HG03469 (cell line): ENCODE data around the gene ACTBL2.
A peak's percentile ranks its signal among the peaks of the same experiment; 100 is the strongest.
"Not testable (repeated sequence)": the region's sequence is repeated elsewhere in the genome, so short reads cannot be mapped to it uniquely, and the experiment has no call there.

ENCODE experiments used
- ATAC-seq: cut with Tn5 transposase; IDR thresholded peaks from one replicate; pipeline ENCODE4 v1.9.1; 2021; ENCODE audit warnings: mild to moderate bottlenecking, moderate library complexity, moderate number of reproducible peaks; ENCODE audit not compliant: unreplicated experiment

ACTBL2 gene

DNA sequence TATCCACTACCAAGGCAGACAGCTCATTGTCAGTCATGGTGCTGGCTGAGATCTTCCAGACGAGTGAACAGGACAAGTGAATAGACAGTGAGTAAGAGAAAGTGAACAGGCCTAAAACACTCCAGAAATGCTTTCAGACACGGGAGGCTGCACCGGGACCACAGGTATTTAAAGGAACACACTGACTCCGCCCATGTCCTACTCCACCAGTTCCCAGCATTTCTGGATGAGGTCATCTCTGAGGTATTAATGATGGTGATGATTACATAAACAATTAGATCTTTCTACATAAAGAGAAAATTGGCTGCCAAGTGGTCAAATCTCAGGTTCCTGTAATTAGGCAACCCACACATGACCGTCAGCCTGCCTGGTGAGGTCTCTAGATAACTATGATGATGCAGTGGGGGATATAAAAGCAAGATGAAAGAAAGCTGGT lies at the start of gene ACTBL2:
ACTBL2 (minus strand) TSS at position 141 of the 436 bp plus-strand sequence; CDS start at position 37, 104 bp downstream.
- ATAC-seq, result no peak

DNA sequence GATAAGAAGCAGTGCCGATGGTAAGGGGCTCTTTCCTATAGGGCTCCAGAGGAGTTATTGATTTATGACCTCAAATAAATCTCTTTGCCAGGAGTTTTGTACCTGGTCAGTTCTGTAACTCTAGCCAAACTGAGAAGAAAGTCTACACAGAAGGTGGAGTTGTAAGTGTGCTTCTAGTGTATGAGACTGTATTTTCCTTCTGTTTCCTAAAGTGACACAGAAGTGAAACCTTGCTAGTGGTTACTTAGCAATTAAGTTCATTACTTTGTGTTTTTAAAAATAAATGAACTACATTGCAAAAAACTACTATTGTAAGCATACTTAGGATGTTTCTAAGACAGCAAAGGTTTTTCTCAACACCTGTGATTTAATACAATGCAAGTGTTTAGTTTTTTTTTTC lies 48.7 kb upstream of the ACTBL2 start:
- no peak for ATAC-seq

DNA sequence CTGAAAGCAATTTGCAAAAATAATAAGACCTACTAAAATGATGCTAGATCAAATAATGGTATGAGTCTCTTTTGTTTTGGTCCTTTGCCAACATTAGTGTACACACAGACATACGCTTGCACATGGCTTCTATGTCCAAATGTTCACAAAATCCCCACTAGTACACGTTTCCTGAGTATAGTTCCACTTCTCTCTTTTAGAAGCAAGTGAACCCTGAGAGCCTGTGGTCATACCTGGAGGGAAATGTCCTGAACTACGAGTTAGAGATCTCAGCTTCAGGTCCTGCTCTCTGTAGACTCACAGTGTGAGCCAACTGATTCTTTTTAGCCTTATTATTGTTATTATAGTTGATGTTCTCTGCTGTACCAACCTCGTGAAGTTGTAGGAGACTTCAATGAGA lies 47.3 kb upstream of the ACTBL2 start:
- ATAC-seq, result peak; percentile 71

DNA sequence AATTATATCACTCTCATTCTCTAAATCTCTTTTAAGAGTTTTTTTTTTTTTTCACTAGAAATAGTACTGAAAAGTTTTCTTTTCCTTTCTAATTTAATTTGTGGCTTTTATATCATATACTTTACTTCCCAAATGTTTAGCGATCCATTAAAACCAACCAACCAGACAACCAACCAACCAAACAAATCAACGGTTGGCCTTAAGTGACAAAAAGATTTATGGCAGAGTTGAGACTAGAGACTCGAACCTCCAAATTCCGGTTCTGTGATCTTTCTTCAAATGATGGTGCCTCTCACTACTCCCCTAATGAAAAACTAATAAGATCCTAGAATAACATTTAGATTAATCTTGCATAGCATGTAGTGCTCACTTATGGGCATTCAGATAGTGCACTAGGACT lies 45.3 kb upstream of the ACTBL2 start:
- no peak for ATAC-seq

DNA sequence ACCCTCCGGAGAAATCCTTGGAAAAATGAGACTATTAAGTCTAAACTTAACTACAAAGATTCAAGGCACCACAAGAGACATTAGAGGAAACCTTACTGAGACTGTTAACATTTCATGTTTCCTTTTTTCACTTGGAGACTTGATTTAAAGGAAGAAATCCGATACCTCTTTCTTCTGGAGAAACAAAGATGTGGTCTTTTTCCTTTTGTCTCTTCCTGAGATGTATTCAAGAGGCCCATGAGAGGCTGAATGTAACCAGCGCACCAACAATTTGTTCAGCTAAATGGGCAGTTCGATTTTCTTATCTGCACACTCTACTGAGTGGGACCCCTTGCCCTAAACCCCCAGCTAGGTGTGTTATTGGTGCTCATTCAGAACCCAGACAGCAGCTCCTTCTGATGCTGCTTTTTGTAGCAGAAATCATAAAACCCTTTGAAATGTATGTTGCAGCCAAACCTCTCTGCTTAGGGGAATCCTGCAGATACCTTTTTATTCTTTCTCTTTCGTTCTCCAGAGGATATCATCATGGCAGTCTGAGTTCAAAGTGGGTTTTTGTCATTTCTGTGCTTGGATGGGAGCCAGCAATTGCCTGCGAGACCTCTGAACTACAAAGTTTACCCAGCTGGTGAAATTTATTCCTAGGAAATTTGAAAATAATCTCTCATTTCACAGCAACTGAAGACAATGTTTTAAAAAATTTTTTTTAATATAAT lies 41.9 kb upstream of the ACTBL2 start:
- no peak for ATAC-seq

DNA sequence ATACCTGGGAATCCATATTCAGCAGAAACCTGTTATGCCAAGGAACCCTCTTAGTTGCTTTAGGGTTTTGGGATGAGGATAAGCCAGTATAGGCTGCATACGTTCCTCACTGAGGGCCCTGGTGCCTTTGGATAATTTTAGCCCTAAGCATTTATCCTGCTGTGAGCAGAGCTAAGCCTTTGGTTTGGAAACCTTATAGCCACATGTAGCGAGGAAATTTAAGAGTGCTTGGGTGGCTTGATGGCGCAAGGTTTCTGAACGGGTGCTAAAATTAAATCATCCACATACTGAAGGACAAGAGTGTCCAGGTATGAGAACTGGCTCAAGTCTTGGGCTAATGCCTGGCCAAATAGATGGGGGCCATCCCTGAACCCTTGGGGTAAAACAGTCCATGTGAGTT lies 39.9 kb upstream of the ACTBL2 start:
- ATAC-seq, result not testable (repeated sequence)

DNA sequence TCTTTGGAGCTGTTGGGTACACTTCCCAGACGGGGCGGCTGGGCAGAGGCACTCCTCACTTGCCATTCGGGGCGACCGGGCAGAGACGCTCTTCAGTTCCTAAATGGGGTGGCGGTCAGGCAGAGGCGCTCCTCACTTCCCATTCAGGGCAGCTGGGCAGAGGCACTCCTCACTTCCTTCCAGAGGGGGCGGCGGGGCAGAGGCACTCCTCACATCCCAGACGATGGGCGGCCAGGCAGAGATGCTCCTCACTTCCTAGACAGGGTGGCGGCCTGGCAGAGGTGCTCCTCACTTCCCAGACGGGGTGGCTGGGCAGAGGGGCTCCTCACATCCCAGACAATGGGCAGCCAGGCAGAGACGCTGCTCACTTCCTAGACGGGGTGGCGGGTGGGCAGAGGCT lies 35.8 kb upstream of the ACTBL2 start:
- ATAC-seq, result not testable (repeated sequence)

DNA sequence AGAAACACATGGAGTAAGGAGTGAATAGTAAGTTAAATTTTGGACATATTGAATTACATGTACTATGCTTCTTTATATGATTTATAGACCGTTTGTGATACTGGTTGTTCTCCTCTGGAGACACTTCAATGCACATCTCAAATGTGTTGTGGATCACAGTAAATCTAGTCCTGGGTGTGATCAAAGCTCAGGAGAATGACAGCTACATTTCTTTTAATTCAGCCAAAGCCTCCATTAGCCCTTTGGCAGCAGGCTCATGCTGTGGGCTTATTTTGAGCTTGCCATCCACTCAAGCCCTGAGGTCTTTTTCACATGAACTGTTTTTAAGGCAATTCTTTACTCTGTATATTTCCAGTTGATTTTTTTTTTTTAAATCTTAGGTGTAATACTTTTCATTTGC lies 34.6 kb upstream of the ACTBL2 start:
- no peak for ATAC-seq

DNA sequence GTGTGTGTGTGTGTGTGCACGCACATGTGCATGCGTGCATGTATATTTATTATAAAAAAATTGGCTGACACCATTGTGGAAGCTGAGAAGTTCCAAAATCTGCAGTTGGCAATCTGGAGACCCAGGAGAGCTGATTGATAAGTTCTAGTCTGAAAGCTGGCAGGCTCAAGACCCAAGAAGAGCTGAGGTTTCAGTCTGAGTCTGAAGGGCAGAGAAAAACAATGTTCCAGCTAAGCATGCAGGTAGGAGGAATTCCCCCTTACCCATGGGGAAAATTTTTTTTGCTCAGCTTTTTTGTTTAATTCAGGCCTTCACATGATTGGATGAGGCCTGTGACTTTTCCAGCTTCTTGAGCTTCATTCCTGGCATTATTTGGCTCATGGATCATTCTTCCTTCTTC lies 31.2 kb upstream of the ACTBL2 start:
- no peak for ATAC-seq

DNA sequence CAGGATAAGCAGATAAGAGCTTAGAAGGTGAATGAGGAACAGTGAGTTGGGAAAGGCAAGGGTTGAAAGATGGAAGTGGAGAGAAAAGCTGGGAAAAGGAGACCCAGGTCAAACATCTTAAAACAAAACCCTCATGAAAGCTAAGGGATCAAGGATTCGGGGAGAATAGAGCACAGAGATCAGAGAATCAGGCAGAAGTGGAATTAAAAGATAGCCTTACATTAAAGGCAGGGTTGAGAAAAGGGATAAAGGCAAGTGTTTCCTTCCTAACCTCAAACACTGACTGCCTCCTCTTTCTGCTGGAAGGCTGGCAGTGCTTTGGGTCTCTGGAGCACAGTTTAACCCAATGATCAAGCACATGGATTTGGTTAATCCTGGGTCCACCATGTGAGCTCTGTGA lies 28.7 kb upstream of the ACTBL2 start:
- ATAC-seq, result no peak

DNA sequence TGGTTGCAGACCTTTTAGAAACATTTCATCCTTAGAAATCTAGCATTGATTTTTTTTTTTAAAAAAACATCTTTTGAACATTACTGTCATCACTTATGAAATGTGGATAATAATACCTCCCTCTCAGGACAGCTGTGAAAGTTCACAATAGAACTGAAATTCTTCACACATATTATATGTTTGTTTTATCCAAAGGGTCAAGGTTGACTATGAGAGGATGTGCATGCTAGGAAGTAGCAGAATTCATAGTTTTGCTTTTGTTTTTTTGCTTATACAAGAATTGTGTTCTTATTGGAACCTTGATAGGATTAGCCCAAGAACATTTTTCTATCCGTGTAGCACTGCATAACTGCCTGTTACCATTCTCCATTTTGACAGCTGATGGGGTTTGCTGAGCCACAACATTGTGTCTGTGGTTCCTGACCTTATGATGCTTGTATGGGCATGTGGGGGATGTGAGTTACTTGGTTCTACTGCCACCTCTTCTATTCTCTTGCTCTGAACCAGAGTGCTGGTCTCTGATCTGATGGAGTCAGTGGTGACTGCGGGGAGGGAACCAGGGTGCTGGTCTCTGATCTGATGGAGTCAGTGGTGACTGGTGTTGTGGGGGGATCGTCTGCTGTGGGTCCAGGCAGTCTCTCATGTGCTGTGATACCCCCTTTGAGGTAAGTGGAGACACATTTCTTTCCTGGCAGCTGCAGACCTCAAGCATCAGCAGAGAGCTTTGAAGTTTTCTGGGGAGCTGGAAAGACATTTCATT lies 27.1 kb upstream of the ACTBL2 start:
- ATAC-seq, result no peak

DNA sequence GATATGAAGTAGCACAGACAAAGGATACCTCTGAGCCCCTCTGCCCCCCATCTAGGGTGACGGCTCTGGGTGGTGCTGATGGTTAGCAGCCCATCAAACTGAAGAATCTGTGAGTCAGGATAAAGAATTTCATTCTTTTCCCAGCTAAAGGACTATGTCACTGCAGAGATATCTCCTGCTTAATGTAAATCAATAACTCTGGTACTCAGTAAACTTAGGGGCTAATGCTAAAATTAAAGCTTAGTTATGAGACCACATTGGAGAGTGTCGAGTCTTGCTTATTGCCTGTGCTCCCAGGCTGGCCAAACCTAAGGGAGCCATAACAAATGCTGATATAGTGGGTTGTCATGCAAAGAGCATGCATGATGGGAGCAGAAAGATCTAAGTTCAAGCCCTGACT lies 25.6 kb upstream of the ACTBL2 start:
- ATAC-seq, result no peak

DNA sequence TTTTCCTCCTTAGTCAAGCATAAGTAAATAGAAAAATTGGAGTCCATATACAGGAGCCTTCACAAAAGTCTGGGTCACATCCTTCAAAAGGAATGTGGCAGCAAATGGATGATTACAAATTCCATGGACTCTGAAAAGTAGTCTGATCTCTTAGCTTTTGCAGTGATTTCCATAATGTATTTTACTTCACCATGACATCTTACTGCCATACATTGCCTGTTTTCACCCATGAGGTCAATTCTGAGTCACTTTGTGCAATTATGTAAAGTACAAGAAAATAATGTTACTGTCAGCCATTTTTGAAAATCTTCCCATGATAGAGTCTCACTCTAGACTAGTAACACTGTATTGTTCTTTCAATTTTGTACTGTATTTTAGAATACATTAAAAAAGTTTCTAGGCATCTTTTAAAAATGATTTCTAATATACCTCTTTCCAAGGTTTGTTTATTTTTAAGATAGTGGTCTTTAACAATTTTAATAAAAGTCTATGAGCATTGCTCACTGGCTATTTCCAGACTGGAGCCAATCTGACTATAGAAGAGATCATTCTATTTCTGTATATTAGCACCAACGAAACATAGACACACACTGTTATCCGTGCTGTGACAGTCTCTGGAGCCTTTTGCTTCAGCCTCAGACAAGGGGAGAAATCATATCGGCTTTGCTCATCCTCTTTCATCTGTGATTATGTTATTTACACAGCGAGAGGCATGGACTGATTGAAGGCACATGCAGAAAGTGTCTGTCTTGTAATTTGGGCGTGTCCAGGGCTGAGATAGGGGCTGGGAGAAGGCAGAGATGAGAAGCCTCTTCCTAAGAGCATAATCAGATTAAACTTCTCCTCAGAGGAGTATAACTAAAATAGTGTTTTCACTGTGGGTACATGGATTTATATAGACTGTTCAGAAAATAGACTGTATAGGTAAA lies 22.9 kb upstream of the ACTBL2 start:
- ATAC-seq, result no peak

DNA sequence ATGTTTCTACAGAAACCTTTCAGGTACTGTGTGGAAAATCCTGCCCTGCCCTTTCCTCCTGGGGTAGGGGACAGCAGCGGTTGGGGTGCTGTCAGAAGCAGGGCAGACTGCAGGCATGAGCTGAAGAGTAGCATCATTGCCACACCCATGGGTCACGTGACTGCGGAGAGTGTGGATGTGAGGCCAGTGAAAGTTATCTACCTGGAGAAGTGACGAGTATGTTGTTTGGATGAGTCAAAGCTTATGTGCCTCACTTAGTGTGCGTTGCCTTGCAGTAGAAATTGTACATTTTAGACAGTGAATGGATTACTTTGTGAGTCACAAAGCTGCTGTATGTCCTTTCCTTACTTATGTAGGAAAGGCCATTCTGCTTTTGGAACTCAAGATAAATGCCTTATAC lies 21.7 kb upstream of the ACTBL2 start:
- no peak for ATAC-seq

DNA sequence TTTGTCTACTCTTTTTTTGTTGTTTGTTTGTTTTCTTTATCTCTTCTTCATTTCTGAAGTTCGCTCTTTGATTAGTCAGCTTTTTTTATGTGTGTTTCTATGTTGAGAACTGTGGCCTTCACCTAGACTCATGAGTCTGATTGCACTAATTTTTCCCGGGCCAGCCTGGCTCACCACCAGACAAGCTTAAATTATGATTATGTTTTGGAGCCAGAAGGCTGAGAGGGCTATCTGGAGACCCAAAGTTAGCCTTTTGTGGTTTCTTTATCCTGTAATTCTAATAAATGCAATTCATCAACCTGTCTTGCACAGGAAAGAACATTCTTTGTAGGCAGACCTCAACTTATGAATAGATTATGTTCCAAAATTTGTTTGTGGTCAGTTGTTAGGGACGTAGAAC lies 20.8 kb upstream of the ACTBL2 start:
- ATAC-seq, result no peak

DNA sequence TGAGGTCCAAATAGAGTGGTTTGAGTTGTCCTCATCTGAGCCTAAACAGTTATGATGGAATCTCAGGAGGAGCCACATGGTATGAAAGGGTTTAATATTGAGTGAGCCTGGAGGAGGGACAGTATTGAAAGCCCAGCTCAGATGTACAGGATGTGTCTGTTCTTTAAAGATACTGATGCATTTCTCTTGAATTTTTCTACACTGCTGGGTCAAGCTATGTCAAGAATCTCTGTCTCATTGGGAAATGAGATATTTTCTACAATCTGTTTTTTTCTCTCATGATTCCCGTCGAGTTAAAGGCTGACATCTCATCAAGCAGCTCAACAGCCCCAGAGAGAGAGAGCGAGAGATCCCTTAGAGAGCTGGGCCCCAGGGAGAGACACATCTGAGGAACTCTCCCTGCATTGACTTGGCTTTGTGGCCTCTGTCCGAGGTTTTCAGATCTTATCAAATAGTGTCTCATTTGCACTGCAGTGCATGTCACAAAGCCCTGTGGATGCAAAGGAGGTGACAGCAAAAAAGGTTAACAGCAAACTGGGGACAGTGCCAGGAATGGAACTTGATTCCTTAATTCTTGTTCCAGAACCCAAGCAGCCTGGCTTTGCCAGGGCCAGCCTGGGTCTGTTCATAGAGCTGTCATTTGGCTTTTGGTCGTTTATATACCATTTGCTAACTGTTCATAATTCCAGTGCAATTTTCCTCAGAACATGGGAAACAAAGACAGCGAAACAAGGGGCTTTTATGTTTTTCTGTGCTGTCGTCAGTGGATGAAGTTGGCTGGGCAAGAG lies 19.0 kb upstream of the ACTBL2 start:
- ATAC-seq, result no peak

DNA sequence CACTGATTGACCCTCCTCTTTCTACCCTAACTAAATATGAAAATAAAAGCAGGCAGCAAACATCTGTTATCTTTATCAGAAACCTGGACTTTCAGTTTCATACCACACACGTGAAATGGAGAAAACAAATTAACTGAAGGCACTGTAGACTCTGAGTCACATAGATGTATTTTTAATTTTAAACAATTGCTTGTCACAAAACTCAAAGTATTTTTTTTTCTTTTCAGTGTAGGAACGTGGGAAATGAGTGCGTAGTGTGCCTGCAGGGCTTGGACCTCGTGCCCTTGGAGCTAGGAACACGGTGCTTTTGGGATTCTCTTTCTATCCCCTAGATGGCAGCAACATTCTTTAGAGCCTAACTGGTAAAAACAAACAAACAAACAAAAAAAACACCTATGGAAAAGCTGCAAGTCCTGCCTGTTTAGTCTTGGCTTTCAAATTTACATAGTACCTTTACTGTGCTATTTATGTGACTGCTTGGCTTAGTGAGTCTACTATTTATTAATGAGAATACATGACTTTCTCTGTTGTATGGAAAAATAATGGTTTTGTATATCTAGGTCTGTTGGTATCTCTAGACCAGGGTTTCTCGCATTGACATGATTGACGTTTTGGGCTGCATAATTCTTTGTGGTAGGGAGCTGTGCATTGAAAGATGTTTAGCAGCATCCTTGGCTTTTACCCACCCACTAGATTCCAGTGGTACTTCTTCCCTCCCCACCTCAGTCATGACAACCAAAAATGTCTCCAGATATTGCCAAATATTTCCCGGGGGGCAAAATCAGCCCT lies 16.8 kb upstream of the ACTBL2 start:
- ATAC-seq, result peak; percentile 80

DNA sequence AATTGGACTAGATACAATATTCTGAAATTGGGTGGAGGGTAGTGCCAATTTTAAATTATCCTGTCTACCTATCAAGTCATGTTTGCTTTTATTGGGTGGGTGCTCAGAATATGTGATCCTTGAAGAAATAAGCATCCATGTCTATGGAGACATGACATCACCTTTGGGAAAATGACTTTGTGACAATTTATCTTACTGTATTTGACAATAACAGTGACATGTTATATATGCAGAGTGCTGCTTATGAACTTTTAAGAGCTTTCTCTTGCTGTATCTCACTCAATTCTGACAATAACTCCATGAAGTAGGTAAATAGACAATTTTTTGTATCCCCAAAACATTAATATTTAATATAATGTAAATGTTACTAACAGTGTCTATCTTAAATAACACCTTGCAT lies 15.1 kb upstream of the ACTBL2 start:
- ATAC-seq, result no peak

DNA sequence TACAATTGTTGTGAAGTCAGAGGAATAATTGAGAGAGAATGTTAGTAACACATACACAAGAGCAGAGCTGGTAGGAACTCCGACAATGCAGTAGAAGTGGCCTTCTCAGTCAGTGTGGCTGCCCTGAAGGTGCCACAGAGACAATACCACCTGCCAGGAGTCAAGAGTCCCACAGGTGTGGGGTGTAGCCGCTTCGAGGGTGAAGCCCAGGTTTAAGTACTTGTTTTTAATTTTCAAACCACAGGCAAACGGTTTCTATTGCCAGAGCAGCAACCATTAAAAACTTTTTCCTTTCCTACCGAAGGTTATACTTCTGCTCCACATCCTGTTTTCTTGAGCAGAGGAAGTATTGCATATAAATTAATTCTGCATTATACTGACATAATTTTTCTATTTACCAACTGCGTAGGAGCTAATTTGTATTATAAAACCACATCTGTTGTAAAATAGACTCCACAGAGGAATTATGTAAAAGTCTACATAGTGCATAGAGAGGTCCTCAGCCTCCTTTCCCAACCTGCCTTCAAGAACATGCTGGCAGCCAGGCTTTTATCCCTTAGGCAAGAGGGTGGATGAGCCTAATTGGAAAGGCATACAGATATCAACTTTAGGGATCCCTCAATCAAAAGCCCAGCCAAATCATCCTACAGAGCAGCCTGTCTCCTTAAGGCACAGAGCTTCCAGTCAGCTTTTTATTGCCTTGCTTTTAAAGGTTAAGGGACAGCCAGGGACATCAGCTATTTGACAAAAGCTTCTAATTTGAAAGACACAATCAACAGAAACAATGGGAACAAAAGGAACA lies 12.9 kb upstream of the ACTBL2 start:
- ATAC-seq, result no peak
